Mesendoderm (in vitro differentiated cells): Measurements from ENCODE around the gene GAPT. TPM values are rescaled to one million over a fixed set of nuclear protein-coding genes. Genes with fewer than 3 reads are reported as not detected.

Source experiments
- DNase-seq: peaks from one replicate; pipeline ENCODE4 v3.0.0; 2013
- H2AK5ac ChIP-seq: 2 replicates; pipeline ENCODE4 v1.6.1; 2013; ENCODE audit warnings: low read length, inconsistent platforms
- H2BK120ac ChIP-seq: 2 replicates; pipeline ENCODE4 v1.6.1; 2013; ENCODE audit warnings: low read depth, mild to moderate bottlenecking, low read length, moderate library complexity, mixed read lengths
- H2BK15ac ChIP-seq: replicated peaks from 2 replicates; pipeline ENCODE4 v1.6.1; 2013; ENCODE audit warnings: low read depth, mild to moderate bottlenecking, moderate library complexity
- H2BK5ac ChIP-seq: 2 replicates; pipeline ENCODE4 v1.6.1; 2013; ENCODE audit warnings: low read length, inconsistent platforms
- H3K18ac ChIP-seq: 2 replicates; pipeline ENCODE4 v1.6.1; 2013; ENCODE audit warnings: mild to moderate bottlenecking, low read length, mixed read lengths
- H3K23ac ChIP-seq: one replicate; pipeline ENCODE4 v1.6.1; 2013; ENCODE audit warnings: low read length
- H3K27ac ChIP-seq: 2 replicates; pipeline ENCODE4 v1.5.1; 2013; ENCODE audit warnings: low read depth, mild to moderate bottlenecking, inconsistent platforms, low read length, moderate library complexity
- H3K27me3 ChIP-seq: 2 replicates; pipeline ENCODE4 v1.6.1; 2013; ENCODE audit warnings: low read length, control low read depth, mild to moderate bottlenecking, inconsistent platforms; ENCODE audit not compliant: insufficient read depth, poor library complexity
- H3K36me3 ChIP-seq: 2 replicates; pipeline ENCODE4 v1.6.1; 2013; ENCODE audit warnings: low read length, inconsistent platforms; ENCODE audit not compliant: control insufficient read depth, insufficient read depth
- H3K4ac ChIP-seq: one replicate; pipeline ENCODE4 v1.6.1; 2013; ENCODE audit warnings: low read depth, mild to moderate bottlenecking, low read length, moderate library complexity
- H3K4me1 ChIP-seq: 2 replicates; pipeline ENCODE4 v1.6.1; 2013; ENCODE audit warnings: low read depth, low read length, inconsistent platforms; ENCODE audit not compliant: control insufficient read depth
- H3K4me2 ChIP-seq: 2 replicates; pipeline ENCODE4 v1.6.1; 2013; ENCODE audit warnings: low read length
- H3K4me3 ChIP-seq: 2 replicates; pipeline ENCODE4 v1.5.1; 2013; ENCODE audit warnings: mild to moderate bottlenecking, low read length
- H3K56ac ChIP-seq: one replicate; pipeline ENCODE4 v1.6.1; 2013; ENCODE audit warnings: low read length
- H3K79me1 ChIP-seq: 2 replicates; pipeline ENCODE4 v1.6.1; 2013; ENCODE audit warnings: low read length, inconsistent platforms
- H3K79me2 ChIP-seq: 2 replicates; pipeline ENCODE4 v1.6.1; 2013; ENCODE audit warnings: mild to moderate bottlenecking, low read length; ENCODE audit not compliant: control insufficient read depth, insufficient read depth
- H3K9ac ChIP-seq: 2 replicates; pipeline ENCODE4 v1.6.1; 2013; ENCODE audit warnings: low read length, inconsistent platforms
- H4K5ac ChIP-seq: one replicate; pipeline ENCODE4 v1.6.1; 2013; ENCODE audit warnings: low read length
- H4K8ac ChIP-seq: one replicate; pipeline ENCODE4 v1.6.1; 2013; ENCODE audit warnings: low read depth, mild to moderate bottlenecking, control low read depth, low read length, moderate library complexity
- WGBS: extraction: QIAGEN DNeasy Blood & Tissue Kit; methylation state at CpG from one replicate; pipeline ENCODE4 v1.1.7; 2013; ENCODE audit warnings: low lambda C conversion rate, missing lambda C conversion rate; ENCODE audit not compliant: insufficient coverage; ENCODE audit errors: extremely low coverage; 5-methylcytosine and 5-hydroxymethylcytosine counted together
- polyA plus RNA-seq, 2 experiments: library from polyadenylated mRNA; stranded (reverse); fragments of 200-250 nt; gene quantifications; one replicate each; pipeline ENCODE4 v1.2.3, GENCODE V29; 2013

GAPT gene
- polyA plus RNA-seq (2013, experiment 1 of 2) = 1.5 TPM
- 1.1 TPM for polyA plus RNA-seq (2013, experiment 2 of 2)

GRCh38 chr5:58491216-58491892 is at the start of gene GAPT:
Gene GAPT, plus strand, starts transcription at chr5:58491435. Its CDS starts 3,102 bp downstream, at chr5:58494537.
- WGBS = no CpG with 5 or more reads among the region's 6 CpGs
- Histone ChIP-seq H3K23ac (no peak within 1 kb of the TSS), H3K56ac (peak within 1 kb of the TSS; percentile 9), H2BK5ac (peak within 1 kb of the TSS; percentile 80), H3K27me3 (no peaks in the 10 kb centered on the region), H4K5ac (no peak within 1 kb of the TSS), H3K4me2 (no peak within 1 kb of the TSS), H2BK120ac (no peak within 1 kb of the TSS), H3K4ac (no peak within 1 kb of the TSS), H3K36me3 (no peaks in the 10 kb centered on the region), H3K18ac (no peak within 1 kb of the TSS), H3K9ac (no peak within 1 kb of the TSS), H2BK15ac (no peak within 1 kb of the TSS), H3K4me1 (peaks cover 4% of the 10 kb centered on the region), H3K27ac (no peak within 1 kb of the TSS), H3K79me2 (no peaks in the 10 kb centered on the region), H2AK5ac (no peak within 1 kb of the TSS), H3K4me3 (no peak within 1 kb of the TSS), H3K79me1 (no peaks in the 10 kb centered on the region), H4K8ac (no peak within 1 kb of the TSS)
- DNase-seq = peak; percentile 37

DNA sequence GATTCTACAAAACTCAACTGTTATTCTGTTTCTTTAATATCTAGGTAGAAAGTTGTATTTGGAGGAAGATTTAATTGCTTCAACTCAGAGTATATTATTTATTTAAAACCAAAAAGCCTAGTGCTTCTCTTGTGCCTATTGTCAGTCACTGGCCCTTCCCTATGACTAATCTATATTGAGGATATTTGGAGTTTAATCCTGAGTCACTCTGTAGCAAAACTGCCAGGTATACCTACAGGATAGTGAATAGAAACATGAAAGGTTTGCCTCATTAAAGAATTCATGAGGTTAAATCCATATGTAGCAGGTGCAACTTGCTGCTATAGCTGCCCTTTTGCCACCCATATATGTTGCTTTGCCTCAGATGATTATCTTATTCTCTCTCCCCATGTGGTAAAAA is 46.4 kb upstream of the GAPT start:
- no peak overlapping the region for H3K9ac ChIP-seq
- no peak overlapping the region for H2BK15ac ChIP-seq
- no peaks in the 10 kb centered on the region for H3K4me1 ChIP-seq
- no peak for DNase-seq
- H3K79me1 ChIP-seq = no peaks in the 10 kb centered on the region
- H3K4me3 ChIP-seq = no peak overlapping the region
- H3K4ac ChIP-seq = no peak overlapping the region
- H3K27ac ChIP-seq = no peak overlapping the region
- H2BK120ac ChIP-seq = no peak overlapping the region
- no peak overlapping the region for H2AK5ac ChIP-seq
- no peak overlapping the region for H3K4me2 ChIP-seq
- no peak overlapping the region for H3K23ac ChIP-seq
- H3K79me2 ChIP-seq = no peaks in the 10 kb centered on the region
- no peak overlapping the region for H3K56ac ChIP-seq
- H4K5ac ChIP-seq = no peak overlapping the region
- H3K18ac ChIP-seq = no peak overlapping the region
- no peaks in the 10 kb centered on the region for H3K36me3 ChIP-seq
- H2BK5ac ChIP-seq = no peak overlapping the region
- no peak overlapping the region for H4K8ac ChIP-seq
- no peaks in the 10 kb centered on the region for H3K27me3 ChIP-seq

GRCh38 chr5:58446024-58446423 is 45.2 kb upstream of the GAPT start:
- no peak overlapping the region for H3K4me2 ChIP-seq
- H3K4me3 ChIP-seq = no peak overlapping the region
- no peaks in the 10 kb centered on the region for H3K79me1 ChIP-seq
- H3K18ac ChIP-seq = no peak overlapping the region
- no peak overlapping the region for H2AK5ac ChIP-seq
- no peak overlapping the region for H2BK15ac ChIP-seq
- H3K79me2 ChIP-seq = no peaks in the 10 kb centered on the region
- no peak overlapping the region for H3K56ac ChIP-seq
- no peak overlapping the region for H4K5ac ChIP-seq
- no peak overlapping the region for H2BK5ac ChIP-seq
- no peak overlapping the region for H3K4ac ChIP-seq
- H3K4me1 ChIP-seq = no peaks in the 10 kb centered on the region
- no peaks in the 10 kb centered on the region for H3K27me3 ChIP-seq
- WGBS = no CpG with 5 or more reads among the region's 10 CpGs
- no peak for DNase-seq
- no peaks in the 10 kb centered on the region for H3K36me3 ChIP-seq
- H3K27ac ChIP-seq = no peak overlapping the region
- no peak overlapping the region for H3K9ac ChIP-seq
- no peak overlapping the region for H3K23ac ChIP-seq
- H2BK120ac ChIP-seq = no peak overlapping the region
- no peak overlapping the region for H4K8ac ChIP-seq

GRCh38 chr5:58447226-58447625 is 44.0 kb upstream of the GAPT start:
- no peak overlapping the region for H3K9ac ChIP-seq
- no peaks in the 10 kb centered on the region for H3K4me1 ChIP-seq
- WGBS = no CpG with 5 or more reads among the region's 2 CpGs
- H2BK120ac ChIP-seq = no peak overlapping the region
- no peaks in the 10 kb centered on the region for H3K79me1 ChIP-seq
- no peak overlapping the region for H2BK5ac ChIP-seq
- H3K56ac ChIP-seq = no peak overlapping the region
- no peak overlapping the region for H4K8ac ChIP-seq
- H3K27me3 ChIP-seq = no peaks in the 10 kb centered on the region
- no peak overlapping the region for H4K5ac ChIP-seq
- no peak overlapping the region for H3K23ac ChIP-seq
- no peak overlapping the region for H3K18ac ChIP-seq
- H3K36me3 ChIP-seq = no peaks in the 10 kb centered on the region
- no peak overlapping the region for H2BK15ac ChIP-seq
- DNase-seq = no peak
- H3K79me2 ChIP-seq = no peaks in the 10 kb centered on the region
- no peak overlapping the region for H2AK5ac ChIP-seq
- H3K4me3 ChIP-seq = no peak overlapping the region
- no peak overlapping the region for H3K27ac ChIP-seq
- no peak overlapping the region for H3K4me2 ChIP-seq
- H3K4ac ChIP-seq = no peak overlapping the region

DNA sequence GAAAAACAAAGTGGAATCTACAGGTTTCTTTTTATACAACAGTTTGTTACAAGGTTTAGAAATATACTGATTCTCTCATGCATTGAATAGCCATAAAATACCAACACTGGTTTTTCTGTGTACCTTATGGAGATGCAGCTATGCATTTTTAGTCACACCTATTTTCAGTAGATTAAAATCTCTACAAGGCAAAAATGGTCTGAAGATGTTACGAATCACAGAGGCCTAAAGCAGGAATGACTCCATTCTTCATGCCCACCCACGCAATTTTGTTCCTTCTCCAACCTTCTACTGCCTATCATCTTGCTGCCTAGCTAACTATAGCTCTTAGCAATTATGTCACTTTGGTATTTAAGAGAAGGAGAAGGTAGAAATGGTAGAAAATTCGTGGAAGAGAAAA is 41.2 kb upstream of the GAPT start:
- no CpG with 5 or more reads among the region's 3 CpGs for WGBS
- no peak overlapping the region for H4K8ac ChIP-seq

More for the DNA sequence above, 41.2 kb upstream of the GAPT start:
- Histone ChIP-seq H2BK15ac (no peak overlapping the region), H3K9ac (no peak overlapping the region), H3K79me2 (no peaks in the 10 kb centered on the region), H3K36me3 (peaks cover 3% of the 10 kb centered on the region), H3K18ac (no peak overlapping the region), H2AK5ac (no peak overlapping the region), H3K56ac (no peak overlapping the region), H3K4ac (no peak overlapping the region), H4K5ac (no peak overlapping the region), H3K4me1 (no peaks in the 10 kb centered on the region), H3K4me2 (no peak overlapping the region), H3K27ac (no peak overlapping the region), H3K27me3 (no peaks in the 10 kb centered on the region), H2BK120ac (no peak overlapping the region), H3K23ac (no peak overlapping the region), H3K4me3 (no peak overlapping the region), H2BK5ac (no peak overlapping the region), H3K79me1 (no peaks in the 10 kb centered on the region)
- DNase-seq = no peak
